Activated CD8-positive, alpha-beta memory T cell treated with anti-CD3 and anti-CD28 coated beads for 1 hour (primary cell): Measurements from ENCODE around the gene ZNF586.
"Not testable (repeated sequence)": the region's sequence is repeated elsewhere in the genome, so short reads cannot be mapped to it uniquely, and the experiment has no call there.

ENCODE experiments used
- DNase-seq, 2 donors: peaks; one replicate each; pipeline ENCODE4 v3.0.0-alpha.2; 2020; ENCODE audit warnings: low read depth in 1 of 2; ENCODE audit errors: extremely low read depth in 1 of 2

Gene ZNF586

GRCh38 chr19:57789288-57789687 is 19.8 kb downstream of the ZNF586 start:
- DNase-seq, result no peak

GRCh38 chr19:57796580-57796979 is 27.1 kb downstream of the ZNF586 start:
- not testable (repeated sequence) for DNase-seq

GRCh38 chr19:57800696-57801095 is 31.2 kb downstream of the ZNF586 start:
- no peak for DNase-seq

DNA sequence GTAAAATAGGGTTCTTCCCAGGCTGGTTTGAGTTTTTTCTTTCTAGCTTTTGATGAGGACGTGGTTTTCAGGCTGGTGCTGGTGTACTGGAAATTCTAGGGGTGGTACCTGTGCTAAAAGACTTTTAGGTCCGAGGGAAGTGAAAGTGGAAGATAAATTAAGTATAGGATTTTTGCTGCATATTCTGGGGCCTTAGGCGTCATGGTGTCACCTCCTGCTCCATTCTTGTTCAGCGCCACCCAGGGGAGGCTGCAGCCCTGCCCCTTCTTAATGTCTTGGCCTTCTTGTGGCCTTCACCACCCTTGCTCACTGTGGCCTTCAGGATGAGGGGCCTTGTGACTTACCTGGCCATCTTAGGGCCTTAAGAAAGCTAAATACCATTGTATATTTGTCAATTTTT is 32.8 kb downstream of the ZNF586 start:
- DNase-seq, result no peak

- DNase-seq, result no peak
Observed at GRCh38 chr19:57803265-57803593, 33.8 kb downstream of the ZNF586 start.

- DNase-seq, result no peak
Observed at GRCh38 chr19:57803594-57804325, 34.3 kb downstream of the ZNF586 start.

GRCh38 chr19:57807541-57807940 is 38.1 kb downstream of the ZNF586 start:
- no peak for DNase-seq

GRCh38 chr19:57810410-57811295 is 41.2 kb downstream of the ZNF586 start:
- DNase-seq, result not testable (repeated sequence)

DNA sequence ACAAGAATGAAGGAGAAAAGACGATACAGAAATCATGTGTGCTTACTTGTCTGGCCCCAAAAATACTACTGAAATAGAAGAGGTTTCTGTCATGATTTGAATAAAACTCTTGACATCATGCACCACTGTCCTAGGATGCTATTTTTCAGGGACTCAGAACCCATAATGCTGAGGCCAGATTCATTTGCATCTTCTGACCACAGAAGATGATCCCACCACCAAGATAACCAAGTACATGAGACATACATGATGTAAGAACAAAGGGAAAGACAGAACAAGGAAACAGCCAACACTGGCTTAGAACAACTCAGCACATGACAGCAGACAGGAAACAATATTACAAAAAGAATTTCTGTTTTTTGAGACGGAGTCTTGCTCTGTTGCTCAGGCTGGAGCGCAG is 42.8 kb downstream of the ZNF586 start:
- no peak for DNase-seq

- not testable (repeated sequence) for DNase-seq
Observed at GRCh38 chr19:57812975-57813820, 43.7 kb downstream of the ZNF586 start.

- DNase-seq, result no peak
Observed at GRCh38 chr19:57813919-57814504, 44.5 kb downstream of the ZNF586 start.

DNA sequence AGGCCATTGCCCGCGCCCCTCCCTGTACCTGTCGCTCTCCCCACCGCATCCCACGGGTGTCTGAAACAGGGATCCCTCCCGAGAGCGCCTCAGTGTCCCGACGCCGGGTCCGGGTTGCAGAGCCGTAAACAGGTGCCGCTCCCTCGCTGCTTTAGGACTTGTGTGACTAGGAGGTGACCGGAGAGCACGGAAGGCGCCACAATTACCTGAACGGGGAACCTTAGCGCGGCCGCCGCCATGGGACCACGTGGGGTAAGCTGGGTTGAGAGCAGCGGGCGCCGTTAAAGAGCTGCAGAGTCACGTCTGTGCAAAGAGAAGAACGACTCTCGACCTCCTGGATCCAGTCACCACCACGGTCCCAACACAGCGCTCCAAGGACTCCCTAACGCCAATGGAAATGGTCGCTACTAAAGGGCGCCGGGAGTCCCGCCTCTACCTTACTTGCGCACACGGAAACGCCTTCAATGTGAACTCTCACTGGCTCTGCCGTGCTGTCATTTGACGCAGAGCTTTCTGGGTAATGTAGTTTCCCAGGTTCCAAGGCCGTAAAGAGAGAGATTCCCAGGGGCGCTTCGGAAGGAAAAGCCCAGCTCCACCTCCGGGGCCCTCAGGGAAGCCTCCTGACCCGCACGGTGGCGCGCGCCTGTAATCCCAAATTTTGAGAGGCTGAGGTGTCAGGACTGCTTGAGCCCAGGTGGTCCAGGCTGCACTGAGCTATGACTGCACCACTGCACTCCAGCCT is 45.2 kb downstream of the ZNF586 start, which contains the start of gene ZNF552:
ZNF552 (minus strand) TSS at position 409 of the 742 bp plus-strand sequence; CDS start at position 239, 170 bp downstream.
- peak; percentile 45 to 53 for DNase-seq

DNA sequence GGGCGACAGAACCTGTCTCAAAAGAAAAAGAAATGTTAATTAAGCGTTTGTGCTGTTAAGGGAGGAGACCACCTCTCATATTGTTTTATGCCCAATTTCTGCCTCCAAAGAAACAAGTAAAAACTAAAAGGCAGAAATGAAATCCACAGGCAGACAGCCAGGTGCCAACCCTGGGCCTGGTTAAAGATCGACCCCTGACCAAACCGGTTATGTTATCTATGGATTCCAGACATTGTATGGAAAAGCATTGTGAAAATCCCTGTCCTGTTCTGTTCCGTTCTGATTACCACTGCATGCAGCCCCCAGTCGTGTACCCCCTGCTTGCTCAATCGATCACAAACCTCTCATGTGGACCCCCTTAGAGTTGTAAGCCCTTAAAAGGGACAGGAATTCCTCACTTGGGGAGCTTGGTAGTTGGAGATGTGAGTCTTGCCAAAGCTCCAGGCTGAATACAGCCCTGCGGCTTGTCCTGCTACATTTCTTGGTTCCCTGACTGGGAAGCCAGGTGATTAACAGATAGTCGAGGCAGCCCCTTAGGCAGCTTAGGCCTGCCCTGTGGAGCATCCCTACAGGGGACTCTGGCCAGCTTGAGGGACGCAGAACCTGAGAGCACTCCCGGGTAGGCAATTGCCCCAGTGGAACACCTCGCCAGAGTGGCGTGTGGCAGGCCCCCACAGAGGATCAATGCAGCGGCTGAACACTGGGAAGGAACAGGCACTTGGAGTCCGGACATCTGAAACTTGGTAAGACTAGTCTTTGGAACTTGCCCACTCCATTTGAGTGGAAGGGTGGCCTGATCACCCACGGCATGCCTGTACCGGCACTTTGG is 46.0 kb downstream of the ZNF586 start:
- DNase-seq, result no peak

GRCh38 chr19:57816652-57817051 is 47.2 kb downstream of the ZNF586 start:
- DNase-seq, result no peak

- DNase-seq, result no peak
Observed at GRCh38 chr19:57817976-57818375, 48.5 kb downstream of the ZNF586 start.

DNA sequence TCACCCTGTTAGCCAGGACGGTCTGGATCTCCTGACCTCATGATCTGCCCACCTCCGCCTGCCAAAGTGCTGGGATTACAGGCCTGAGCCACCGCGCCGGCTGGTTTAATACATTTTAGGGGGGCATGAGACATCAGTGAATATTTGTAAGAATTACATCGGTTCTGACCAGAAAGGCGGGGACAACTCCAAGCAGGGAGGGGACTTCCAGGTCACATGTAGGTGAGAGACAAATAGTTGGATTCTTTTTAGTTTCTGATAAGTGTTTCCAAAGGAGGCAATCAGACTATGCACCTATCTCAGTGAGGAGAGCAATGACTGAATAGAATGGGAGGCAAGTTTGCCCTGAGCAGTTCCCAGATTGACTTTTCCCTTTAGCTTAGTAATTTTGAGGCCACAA is 48.9 kb downstream of the ZNF586 start:
- no peak for DNase-seq

- peak; percentile 53 to 58 for DNase-seq
Observed at GRCh38 chr19:57819475-57820148, 50.1 kb downstream of the ZNF586 start.

GRCh38 chr19:57820599-57820998 is 51.1 kb downstream of the ZNF586 start:
- DNase-seq, result no peak

DNA sequence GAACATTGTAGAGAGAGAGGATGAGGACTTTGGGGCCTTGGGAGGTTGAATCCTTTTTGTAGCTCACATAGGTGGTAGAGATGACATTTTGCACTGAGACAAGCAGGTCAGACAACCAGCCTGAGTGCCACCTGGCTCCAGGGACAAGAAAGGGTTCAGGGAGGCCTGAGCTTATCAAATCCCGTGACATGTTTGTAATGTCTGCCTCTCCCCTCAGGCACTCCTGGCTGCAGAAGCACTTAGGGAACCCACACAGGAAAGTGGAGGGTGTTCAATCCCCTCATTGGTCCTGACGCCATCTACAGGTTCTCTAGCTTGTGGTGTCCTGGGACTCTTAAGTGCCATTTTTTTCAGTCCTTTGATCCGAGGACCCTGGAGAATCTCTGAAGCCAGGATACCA is 51.6 kb downstream of the ZNF586 start:
- DNase-seq, result not testable (repeated sequence)
